HepG2 (cell line): Measurements from ENCODE around the gene GPR32. TPM values are rescaled to one million over a fixed set of nuclear protein-coding genes. Genes with fewer than 3 reads are reported as not detected.

Experiments
- AKAP8 ChIP-seq: sonication (generic); formaldehyde crosslinking; IDR thresholded peaks from 2 replicates; pipeline ENCODE4 v1.5.1; 2020; ENCODE audit warnings: mild to moderate bottlenecking, missing genetic modification reagents
- ARNT ChIP-seq: fragments of 450-650 bp; IDR thresholded peaks from 2 replicates; pipeline ENCODE4 v1.6.1; 2017
- CENPT ChIP-seq: sonication (generic); formaldehyde crosslinking; IDR thresholded peaks from 2 replicates; pipeline ENCODE4 v1.8.0; 2022; ENCODE audit warnings: low read depth, mild to moderate bottlenecking, moderate library complexity, missing genetic modification reagents
- CHD2 ChIP-seq: IDR thresholded peaks from 2 replicates; pipeline ENCODE4 v1.6.1; 2011; ENCODE audit warnings: low read depth, low read length, improper control_type of control experiment
- IKZF4 ChIP-seq: sonication (generic); formaldehyde crosslinking; IDR thresholded peaks from 2 replicates; pipeline ENCODE4 v1.5.1; 2020; ENCODE audit warnings: borderline replicate concordance, mild to moderate bottlenecking, low read depth, missing genetic modification reagents; ENCODE audit errors: not compliant biosample characterization
- MBNL3 ChIP-seq: fragments of 250-450 bp; sonication (Bioruptor Pico); conservative IDR thresholded peaks from 2 replicates; pipeline ENCODE4 v1.8.0; 2022; ENCODE audit warnings: mild to moderate bottlenecking, inconsistent platforms
- PAXIP1 ChIP-seq: sonication (generic); formaldehyde crosslinking; conservative IDR thresholded peaks from 2 replicates; pipeline ENCODE4 v1.4.0; 2020; ENCODE audit warnings: mild to moderate bottlenecking, missing genetic modification reagents, moderate library complexity
- PRMT3 ChIP-seq: sonication (generic); formaldehyde crosslinking; IDR thresholded peaks from 2 replicates; pipeline ENCODE4 v1.8.1; 2022; ENCODE audit warnings: low read depth, mild to moderate bottlenecking, moderate library complexity, missing genetic modification reagents, borderline replicate concordance
- TSC22D2 ChIP-seq: sonication (generic); formaldehyde crosslinking; IDR thresholded peaks from 2 replicates; pipeline ENCODE4 v1.5.1; 2020; ENCODE audit warnings: missing genetic modification reagents, mild to moderate bottlenecking, borderline replicate concordance
- YEATS2 ChIP-seq: sonication (generic); formaldehyde crosslinking; IDR thresholded peaks from 2 replicates; pipeline ENCODE4 v1.4.0; 2020; ENCODE audit warnings: missing genetic modification reagents, borderline replicate concordance
- YEATS4 ChIP-seq: sonication (generic); formaldehyde crosslinking; IDR thresholded peaks from 2 replicates; pipeline ENCODE4 v1.4.0; 2020; ENCODE audit warnings: missing genetic modification reagents, borderline replicate concordance
- ZBTB40 ChIP-seq, 2 experiments: fragments of 450-650 bp in 1 of 2; sonication (generic) in 1 of 2; formaldehyde crosslinking in 1 of 2; IDR thresholded peaks; 2 replicates each; pipeline versions ENCODE4 v1.6.1 to v1.8.0; 2016 to 2022; ENCODE audit warnings: antibody characterized with exemption in 1 of 2, mild to moderate bottlenecking in 1 of 2, missing genetic modification reagents in 1 of 2
- ZNF205 ChIP-seq: IDR thresholded peaks from 2 replicates; pipeline ENCODE4 v1.6.1; 2018; ENCODE audit warnings: missing biosample characterization, missing genetic modification reagents
- ZNF317 ChIP-seq: sonication (generic); formaldehyde crosslinking; IDR thresholded peaks from 2 replicates; pipeline ENCODE4 v1.5.0; 2020; ENCODE audit warnings: mild to moderate bottlenecking, missing genetic modification reagents
- ZNF543 ChIP-seq: sonication (generic); formaldehyde crosslinking; IDR thresholded peaks from 2 replicates; pipeline ENCODE4 v1.4.0; 2020; ENCODE audit warnings: mild to moderate bottlenecking, missing genetic modification reagents
- ZNF746 ChIP-seq: sonication (generic); formaldehyde crosslinking; IDR thresholded peaks from 2 replicates; pipeline ENCODE4 v1.8.0; 2022; ENCODE audit warnings: mild to moderate bottlenecking, missing genetic modification reagents
- polyA plus RNA-seq, 8 experiments: library from polyadenylated mRNA; depleted of rRNA in 3 of 8; stranded (reverse) in 7 of 8; unstranded in 1 of 8; fragments of >200 nt; fragmentation: Illumina TruSeq in 4 of 8; extraction: Trizol in 4 of 8; gene quantifications; 2 replicates each; pipeline versions ENCODE4 v1.2.1 to v1.2.3, GENCODE V29; 2011 to 2016; ENCODE audit warnings: low read depth in 4 of 8, missing spikeins in 1 of 8, mixed read lengths in 1 of 8; ENCODE audit not compliant: insufficient read depth in 1 of 8
- total RNA-seq, 5 experiments: library from RNA; depleted of rRNA; stranded (reverse); fragments of >200 nt; fragmentation: Illumina TruSeq; extraction: Trizol; gene quantifications; 2 replicates each; pipeline ENCODE4 v1.2.3, GENCODE V29; 2016; ENCODE audit warnings: low read depth in 1 of 5

Gene GPR32
- total and polyA plus RNA-seq, 2 of the 13 experiments (the other 11 are each of a cell fraction or from before 2014, with no cell fraction given) = not detected

GRCh38 chr19:50804420-50805272 is 34.4 kb downstream of the GPR32 start (continued):
- TF ChIP-seq ZBTB40 (IDR thresholded peaks at IDR 0.05) (no peak), ZBTB40 (CRISPR knock-in tag; IDR thresholded peaks at IDR 0.05) (peak; percentile 57; the same call in 1 of the 2 replicates), CENPT (no peak), ZNF746 (no peak), CHD2 (peak; percentile 85), YEATS4 (CRISPR knock-in tag) (peak; percentile 22), PRMT3 (CRISPR knock-in tag) (no peak), ZNF543 (CRISPR knock-in tag) (0 out of 2 replicates have a peak, but pooled peaks have one; percentile 26), PAXIP1 (CRISPR knock-in tag) (peak; percentile 37; the same call in 1 of the 2 replicates), IKZF4 (CRISPR knock-in tag) (peak; percentile 63), ZNF205 (CRISPR knock-in tag) (0 out of 2 replicates have a peak, but pooled peaks have one; percentile 49), ARNT (no peak), TSC22D2 (CRISPR knock-in tag) (no peak), AKAP8 (CRISPR knock-in tag) (no peak), YEATS2 (CRISPR knock-in tag) (peak; percentile 99), MBNL3 (no peak), ZNF317 (CRISPR knock-in tag) (0 out of 2 replicates have a peak, but pooled peaks have one; percentile 9)
